ENCODE measurements around the gene CHCHD4. TPM values are rescaled to one million over a fixed set of nuclear protein-coding genes. Genes with fewer than 3 reads are reported as not detected.

The CHCHD4 gene
- total RNA-seq, 1 experiment from 2014 or later = 15.3 TPM

- Mint-ChIP-seq H3K27me3 (ENCODE audit: insufficient read depth, unreplicated experiment) (no peaks in the 10 kb centered on the region), H3K4me3 (ENCODE audit: unreplicated experiment) (no peak overlapping the region), H3K36me3 (ENCODE audit: insufficient read depth, unreplicated experiment) (peaks cover 85% of the 10 kb centered on the region), H3K9me3 (ENCODE audit: unreplicated experiment) (peaks cover 18% of the 10 kb centered on the region), H3K27ac (ENCODE audit: unreplicated experiment) (no peak overlapping the region), H3K4me1 (ENCODE audit: low read depth, unreplicated experiment) (peaks cover 7% of the 10 kb centered on the region)
- Histone ChIP-seq H3K9me3 (no peaks in the 10 kb centered on the region; the same call in 1 of the 2 replicates), H3K4me1 (no peaks in the 10 kb centered on the region), H3K27me3 (replicated peaks; ENCODE audit: control insufficient read depth, insufficient read depth, low read length) (no peaks in the 10 kb centered on the region), H3K36me3 (ENCODE audit: control insufficient read depth, insufficient read depth, low read length) (peaks cover 11% of the 10 kb centered on the region), H3K4me3 (ENCODE audit: low read depth, low read length) (no peak overlapping the region)
- no TSS peak for BruUV-seq (replicated peaks)
- ChIA-PET POLR2A (interaction anchor here (0.6 to 0.8 kb wide), 2 partner anchors 11 to 12 kb away, joined by 3 to 5 read pairs; partner anchors contain the start of genes LSM3 and XPC), CTCF (no interaction called here)
- DNase-seq = no peak
- TF ChIP-seq CTCF (IDR thresholded peaks at IDR 0.05; ENCODE audit: insufficient read depth in 1 of 2, low read depth in 1 of 2, low read length in 1 of 2, severe bottlenecking in 1 of 2, unreplicated experiment in 1 of 2) = no peak
- intact Hi-C loops (cut with micrococcal nuclease; ENCODE audit: unreplicated experiment) = no loop called here
Observed at GRCh38 chr3:14166877-14167603, 42.4 kb upstream of the CHCHD4 start.

- no TSS peak for BruUV-seq (replicated peaks)
- Mint-ChIP-seq H3K27me3 (ENCODE audit: insufficient read depth, unreplicated experiment) (no peaks in the 10 kb centered on the region), H3K27ac (ENCODE audit: unreplicated experiment) (no peak overlapping the region), H3K9me3 (ENCODE audit: unreplicated experiment) (peaks cover 24% of the 10 kb centered on the region), H3K4me1 (ENCODE audit: low read depth, unreplicated experiment) (no peaks in the 10 kb centered on the region), H3K4me3 (ENCODE audit: unreplicated experiment) (no peak overlapping the region), H3K36me3 (ENCODE audit: insufficient read depth, unreplicated experiment) (peaks cover 84% of the 10 kb centered on the region)
- CTCF ChIA-PET = no interaction called here
- no peak overlapping the region for H3K4me3 ChIP-seq (ENCODE audit: low read depth, low read length)
- no peak for DNase-seq
- intact Hi-C loops (cut with micrococcal nuclease; ENCODE audit: unreplicated experiment) = no loop called here
- H3K9me3 ChIP-seq = peaks cover 10% of the 10 kb centered on the region
- TF ChIP-seq CTCF (IDR thresholded peaks at IDR 0.05; ENCODE audit: insufficient read depth in 1 of 2, low read depth in 1 of 2, low read length in 1 of 2, severe bottlenecking in 1 of 2, unreplicated experiment in 1 of 2) = no peak
- H3K36me3 ChIP-seq (ENCODE audit: control insufficient read depth, insufficient read depth, low read length) = peaks cover 7% of the 10 kb centered on the region
- POLR2A ChIA-PET = no interaction called here
- no peaks in the 10 kb centered on the region for H3K4me1 ChIP-seq
- H3K27me3 ChIP-seq (replicated peaks; ENCODE audit: control insufficient read depth, insufficient read depth, low read length) = no peaks in the 10 kb centered on the region
Observed at GRCh38 chr3:14162178-14162577, 37.5 kb upstream of the CHCHD4 start.

GRCh38 chr3:14161282-14161681, 36.6 kb upstream of the CHCHD4 start:
- ChIA-PET CTCF (no interaction called here), POLR2A (no interaction called here)
- no TSS peak for BruUV-seq (replicated peaks)
- no peak for DNase-seq
- H3K4me3 Mint-ChIP-seq (ENCODE audit: unreplicated experiment) = no peak overlapping the region
- no peaks in the 10 kb centered on the region for H3K4me1 ChIP-seq
- H3K36me3 Mint-ChIP-seq (ENCODE audit: insufficient read depth, unreplicated experiment) = peaks cover 75% of the 10 kb centered on the region
- peaks cover 7% of the 10 kb centered on the region for H3K36me3 ChIP-seq (ENCODE audit: control insufficient read depth, insufficient read depth, low read length)
- no peaks in the 10 kb centered on the region for H3K27me3 ChIP-seq (replicated peaks; ENCODE audit: control insufficient read depth, insufficient read depth, low read length)
- peaks cover 24% of the 10 kb centered on the region for H3K9me3 Mint-ChIP-seq (ENCODE audit: unreplicated experiment)
- TF ChIP-seq CTCF (IDR thresholded peaks at IDR 0.05; ENCODE audit: insufficient read depth in 1 of 2, low read depth in 1 of 2, low read length in 1 of 2, severe bottlenecking in 1 of 2, unreplicated experiment in 1 of 2) = no peak
- peaks cover 10% of the 10 kb centered on the region for H3K9me3 ChIP-seq
- H3K4me3 ChIP-seq (ENCODE audit: low read depth, low read length) = no peak overlapping the region
- H3K27me3 Mint-ChIP-seq (ENCODE audit: insufficient read depth, unreplicated experiment) = no peaks in the 10 kb centered on the region
- no peaks in the 10 kb centered on the region for H3K4me1 Mint-ChIP-seq (ENCODE audit: low read depth, unreplicated experiment)
- no peak overlapping the region for H3K27ac Mint-ChIP-seq (ENCODE audit: unreplicated experiment)
- intact Hi-C loops (cut with micrococcal nuclease; ENCODE audit: unreplicated experiment) = no loop called here

Measured in Caco-2 (cell line).